HEK293T (cell line): Measurements from ENCODE around the gene CUX1.

Experiments
- BHLHE40 ChIP-seq: fragments of 450-650 bp; IDR thresholded peaks from 2 replicates; pipeline ENCODE4 v1.6.1; 2016; ENCODE audit warnings: mild to moderate bottlenecking, moderate library complexity, borderline replicate concordance
- FOXA1 ChIP-seq: fragments of 450-650 bp; IDR thresholded peaks from 2 replicates; pipeline ENCODE4 v1.6.1; 2016; ENCODE audit warnings: mild to moderate bottlenecking
- FOXK2 ChIP-seq: fragments of 450-650 bp; IDR thresholded peaks from 2 replicates; pipeline ENCODE4 v1.6.1; 2016; ENCODE audit warnings: mild to moderate bottlenecking
- FOXM1 ChIP-seq: fragments of 450-650 bp; IDR thresholded peaks from 2 replicates; pipeline ENCODE4 v1.6.1; 2017; ENCODE audit warnings: mild to moderate bottlenecking, borderline replicate concordance
- HDGF ChIP-seq: fragments of 450-650 bp; IDR thresholded peaks from 2 replicates; pipeline ENCODE4 v1.6.1; 2017; ENCODE audit warnings: antibody characterized with exemption, borderline replicate concordance
- PKNOX1 ChIP-seq: fragments of 450-650 bp; IDR thresholded peaks from 2 replicates; pipeline ENCODE4 v1.6.1; 2016
- SP1 ChIP-seq: fragments of 450-650 bp; IDR thresholded peaks from 2 replicates; pipeline ENCODE4 v1.6.1; 2017
- TARDBP ChIP-seq: fragments of 450-650 bp; IDR thresholded peaks from 2 replicates; pipeline ENCODE4 v1.6.1; 2016

- TF ChIP-seq FOXK2 = no peak
- no peak for TF ChIP-seq SP1
- no peak for TF ChIP-seq FOXA1
- no peak for TF ChIP-seq TARDBP
- TF ChIP-seq BHLHE40 = no peak
- no peak for TF ChIP-seq PKNOX1
- TF ChIP-seq FOXM1 = no peak
- TF ChIP-seq HDGF = no peak
Observed at GRCh38 chr7:102253973-102254370, 436.5 kb downstream of the CUX1 start.
